Aorta (tissue), 5 donors: ENCODE data around the gene RNF4. TPM values are rescaled to one million over a fixed set of nuclear protein-coding genes. Genes with fewer than 3 reads are reported as not detected.
A peak's percentile ranks its signal among the peaks of the same experiment; 100 is the strongest.

ENCODE experiments used
- ATAC-seq: fragments of 200-7000 bp; cut with Tn5 transposase; one replicate; pipeline ENCODE4 v1.9.1; 2022; ENCODE audit warnings: moderate library complexity; ENCODE audit not compliant: low FRiP score
- DNase-seq, 2 donors: peaks; one replicate each; pipeline ENCODE4 v3.0.0-alpha.2; 2020
- H3K27ac ChIP-seq, 2 donors: one replicate each; pipeline ENCODE4 v1.5.1; 2013; ENCODE audit warnings: low read length in 2 of 2, mild to moderate bottlenecking in 2 of 2, moderate library complexity in 2 of 2, control low read depth in 1 of 2, inconsistent platforms in 1 of 2, low read depth in 1 of 2
- H3K27me3 ChIP-seq, 2 donors: one replicate each; pipeline ENCODE4 v1.6.1; 2013; ENCODE audit warnings: control low read depth in 1 of 2, low read length in 1 of 2, mild to moderate bottlenecking in 1 of 2, moderate library complexity in 1 of 2; ENCODE audit not compliant: insufficient read depth in 2 of 2, control insufficient read depth in 1 of 2
- H3K36me3 ChIP-seq, 2 donors: one replicate each; pipeline ENCODE4 v1.6.1; 2013; ENCODE audit warnings: control low read depth in 1 of 2, low read length in 1 of 2, mild to moderate bottlenecking in 1 of 2; ENCODE audit not compliant: insufficient read depth in 2 of 2, control insufficient read depth in 1 of 2
- H3K4me1 ChIP-seq, 2 donors: one replicate each; pipeline ENCODE4 v1.6.1; 2013; ENCODE audit warnings: low read length in 2 of 2, control low read depth in 1 of 2, mild to moderate bottlenecking in 1 of 2, moderate library complexity in 1 of 2; ENCODE audit not compliant: insufficient read depth in 2 of 2, control insufficient read depth in 1 of 2
- H3K4me3 ChIP-seq, 2 donors: one replicate each; pipeline ENCODE4 v1.5.1; 2013; ENCODE audit warnings: low read length in 2 of 2, control low read depth in 1 of 2, mild to moderate bottlenecking in 1 of 2
- H3K9me3 ChIP-seq: one replicate; pipeline ENCODE4 v1.6.1; 2013; ENCODE audit warnings: mild to moderate bottlenecking, low read length; ENCODE audit not compliant: control insufficient read depth
- WGBS, 2 donors: extraction: QIAGEN DNeasy Blood & Tissue Kit; methylation state at CpG; one replicate each; pipeline ENCODE4 v1.1.7; 2013; 5-methylcytosine and 5-hydroxymethylcytosine counted together
- intact Hi-C, 2 donors: fragments of 100-400 bp; cut with DNase I; formaldehyde crosslinking; loops; one replicate each; pipeline versions ENCODE4 v1.14.2 to v1.15.0; 2022
- polyA plus RNA-seq, 2 donors: library from polyadenylated mRNA; stranded (reverse); fragments of 200-250 nt; gene quantifications; one replicate each; pipeline ENCODE4 v1.2.3, GENCODE V29; 2013
- total RNA-seq, 2 donors: library from RNA; stranded (reverse); fragmentation: NEBNext Ultra II Directional; extraction: Animal tissue kit (Norgen Biotek cat#: 25700); gene quantifications; one replicate each; pipeline ENCODE4 v1.2.1, GENCODE V29; 2021
- donor health status: healthy with polysubstance abuse.
- donor health status: Bipolar disorder and iron deficiency.
- donor health status: DM: no; HTN: no; CAD: no.
- donor health status: DM: no; HTN: no; CAD: no.
- donor health status: DM: yes; HTN: yes; CAD: no.

Gene RNF4
- total and polyA plus RNA-seq, 4 donors: 18.9 to 52.5 (median 35.9) TPM

GRCh38 chr4:2489081-2489805 lies 20.3 kb downstream of the RNF4 start:
- 90 to 93% methylated on average over 20 of the region's 20 CpGs for WGBS, 2 donors
- Histone ChIP-seq H3K9me3 (no peaks in the 10 kb centered on the region), H3K4me3 (no peak overlapping the region), H3K27ac (no peak overlapping the region), H3K4me1 (no peaks in the 10 kb centered on the region), H3K27me3 (no peaks in the 10 kb centered on the region), H3K36me3 (peaks cover 0 to 5% of the 10 kb centered on the region in 2 donors)
- DNase-seq (peak in 1 of 2 donors; percentile 55), ATAC-seq (no peak)
- intact Hi-C loops: no loop called here

DNA sequence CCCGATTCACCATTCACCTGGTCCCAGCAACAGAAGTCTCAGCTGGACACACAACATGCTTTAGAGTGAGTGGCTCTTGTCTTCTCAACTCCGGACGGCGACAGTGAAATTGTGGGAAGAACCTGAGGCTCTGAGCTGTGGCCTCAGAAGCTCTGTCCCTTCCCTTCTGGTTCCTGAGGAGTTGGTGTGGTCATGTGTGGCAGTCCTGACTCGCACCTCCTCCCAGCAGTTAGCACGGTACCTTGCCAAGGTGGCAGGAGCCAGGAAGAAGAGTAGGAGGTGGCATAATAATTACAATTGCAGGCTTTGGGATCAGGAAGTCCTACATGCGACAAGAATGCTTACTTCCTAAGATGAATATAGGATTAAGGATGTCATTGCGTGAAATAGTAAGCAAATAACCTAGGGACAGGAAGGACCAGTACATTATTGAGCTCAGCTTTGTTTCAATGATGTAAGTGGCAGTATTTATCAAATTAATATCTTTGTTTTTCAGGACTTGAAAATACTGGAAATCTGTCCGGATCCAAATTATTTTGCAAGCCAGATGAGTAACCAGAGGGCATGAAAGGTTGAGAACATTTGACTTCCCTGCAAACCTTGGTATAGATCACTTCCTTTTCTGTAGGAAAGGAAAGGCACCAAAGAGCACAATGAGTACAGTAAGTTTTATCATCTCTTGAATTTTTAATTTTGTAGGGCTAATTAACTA lies 21.1 kb downstream of the RNF4 start:
- ATAC-seq (no peak), DNase-seq (no peak)
- Histone ChIP-seq H3K36me3 (peaks cover 0 to 5% of the 10 kb centered on the region in 2 donors), H3K27me3 (no peaks in the 10 kb centered on the region), H3K4me1 (peaks cover 0 to 2% of the 10 kb centered on the region in 2 donors), H3K4me3 (no peak overlapping the region), H3K9me3 (no peaks in the 10 kb centered on the region), H3K27ac (no peak overlapping the region)
- intact Hi-C loops: no loop called here
- WGBS, 2 donors: 91 to 93% methylated on average over 9 of the region's 9 CpGs

GRCh38 chr4:2492970-2493369 lies 24.1 kb downstream of the RNF4 start:
- Histone ChIP-seq H3K36me3 (peaks cover 0 to 5% of the 10 kb centered on the region in 2 donors), H3K4me1 (peaks cover 0 to 4% of the 10 kb centered on the region in 2 donors), H3K4me3 (no peak overlapping the region), H3K27ac (no peak overlapping the region), H3K27me3 (no peaks in the 10 kb centered on the region), H3K9me3 (no peaks in the 10 kb centered on the region)
- WGBS, 2 donors: 98 to 100% methylated on average over 1 of the region's 1 CpG
- no peak for ATAC-seq
- peak in 1 of 2 donors; percentile 8 for DNase-seq
- intact Hi-C loops: no loop called here

DNA sequence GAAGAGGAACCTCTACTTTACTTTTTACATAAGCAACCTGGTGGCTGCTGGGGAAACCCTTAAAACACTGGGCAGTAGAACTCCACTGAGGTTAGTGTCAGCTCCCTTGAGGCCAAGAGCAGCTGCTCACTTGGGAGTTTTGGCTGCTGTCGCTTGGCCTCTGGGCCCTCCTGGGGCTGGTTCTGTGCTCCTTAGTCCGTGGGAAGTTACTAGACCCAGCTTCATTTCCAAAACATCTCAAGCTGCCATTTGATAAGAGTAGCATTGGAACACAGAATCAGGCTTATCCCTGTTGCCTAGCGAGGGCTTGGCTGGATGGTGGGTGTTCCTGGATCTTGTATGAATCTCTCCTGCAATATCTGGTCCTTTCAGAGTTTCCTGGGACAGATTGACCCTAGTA lies 26.1 kb downstream of the RNF4 start:
- no peak overlapping the region for H3K27ac ChIP-seq
- peaks cover 0 to 5% of the 10 kb centered on the region in 2 donors for H3K36me3 ChIP-seq
- 15 to 18% methylated on average over 3 of the region's 3 CpGs for WGBS, 2 donors
- ATAC-seq (no peak), DNase-seq (peak in 1 of 2 donors; percentile 35)
- no peaks in the 10 kb centered on the region for H3K9me3 ChIP-seq
- H3K27me3 ChIP-seq: no peaks in the 10 kb centered on the region
- H3K4me3 ChIP-seq: no peak overlapping the region
- peaks cover 0 to 4% of the 10 kb centered on the region in 2 donors for H3K4me1 ChIP-seq
- intact Hi-C loops: no loop called here

- Histone ChIP-seq H3K36me3 (peaks cover 0 to 9% of the 10 kb centered on the region in 2 donors), H3K27ac (no peak overlapping the region), H3K4me3 (no peak overlapping the region), H3K9me3 (no peaks in the 10 kb centered on the region), H3K27me3 (no peaks in the 10 kb centered on the region), H3K4me1 (peaks cover 0 to 4% of the 10 kb centered on the region in 2 donors)
- intact Hi-C loops: no loop called here
- ATAC-seq: no peak
- DNase-seq: no peak
- 95 to 97% methylated on average over 4 of the region's 4 CpGs for WGBS, 2 donors
These were observed 28.4 kb downstream of the RNF4 start for GRCh38 chr4:2497324-2497723.

GRCh38 chr4:2497931-2498330 lies 29.0 kb downstream of the RNF4 start:
- no peak overlapping the region for H3K27ac ChIP-seq

DNA sequence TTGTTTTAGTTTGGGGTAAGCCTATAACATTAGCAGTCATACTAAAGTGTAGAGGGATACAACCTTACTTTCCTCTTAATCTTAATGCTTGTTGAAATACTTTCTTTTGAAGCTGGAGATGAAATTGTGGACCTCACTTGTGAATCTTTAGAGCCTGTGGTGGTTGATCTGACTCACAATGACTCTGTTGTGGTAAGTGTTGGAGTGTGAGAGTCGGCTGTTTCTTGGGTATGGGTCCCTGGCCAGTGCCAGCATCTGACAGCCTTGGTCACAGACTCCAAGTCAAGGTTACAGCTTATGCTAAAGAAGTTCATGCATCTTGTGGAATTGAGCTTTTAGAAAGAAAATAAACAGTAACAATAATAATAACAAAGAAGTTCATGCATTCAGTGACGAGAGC lies 31.6 kb downstream of the RNF4 start:
- H3K27ac ChIP-seq: no peak overlapping the region
- H3K27me3 ChIP-seq: no peaks in the 10 kb centered on the region
- DNase-seq (no peak), ATAC-seq (no peak)
- H3K4me1 ChIP-seq: no peaks in the 10 kb centered on the region
- intact Hi-C loops: no loop called here
- 87 to 89% methylated on average over 2 of the region's 2 CpGs for WGBS, 2 donors
- H3K4me3 ChIP-seq: no peak overlapping the region
- peaks cover 0 to 4% of the 10 kb centered on the region in 2 donors for H3K36me3 ChIP-seq
- no peaks in the 10 kb centered on the region for H3K9me3 ChIP-seq

More at GRCh38 chr4:2497931-2498330, 29.0 kb downstream of the RNF4 start:
- Histone ChIP-seq H3K27me3 (no peaks in the 10 kb centered on the region), H3K4me3 (no peak overlapping the region), H3K9me3 (no peaks in the 10 kb centered on the region), H3K36me3 (peaks cover 0 to 6% of the 10 kb centered on the region in 2 donors), H3K4me1 (peaks cover 0 to 4% of the 10 kb centered on the region in 2 donors)
- intact Hi-C loops: no loop called here
- no peak for ATAC-seq
- DNase-seq: no peak
- WGBS, 2 donors: 78 to 82% methylated on average over 9 of the region's 9 CpGs

- ATAC-seq (no peak), DNase-seq (no peak)
- Histone ChIP-seq H3K4me1 (no peaks in the 10 kb centered on the region), H3K36me3 (peaks cover 0 to 4% of the 10 kb centered on the region in 2 donors), H3K4me3 (no peak overlapping the region), H3K9me3 (no peaks in the 10 kb centered on the region), H3K27me3 (no peaks in the 10 kb centered on the region), H3K27ac (no peak overlapping the region)
- intact Hi-C loops: no loop called here
- 85 to 89% methylated on average over 7 of the region's 7 CpGs for WGBS, 2 donors
These were observed 32.2 kb downstream of the RNF4 start for GRCh38 chr4:2501034-2501594.
